Activated CD8-positive, alpha-beta T cell treated with anti-CD3 and anti-CD28 coated beads, Interleukin-2, amount 10 ng/mL, durations not matched to agents 7 days and 5 days (primary cell): ENCODE measurements around the gene ARCN1. TPM values are rescaled to one million over a fixed set of nuclear protein-coding genes. Genes with fewer than 3 reads are reported as not detected.

Experiments used
- ATAC-seq: fragments of 150-1000 bp; cut with Tn5 transposase; one replicate; pipeline ENCODE4 v1.10.0; 2021; ENCODE audit warnings: moderate library complexity
- CTCF ChIA-PET: fragments of 350-600 bp; sonication (Branson Sonifier 250); formaldehyde crosslinking; loops from one replicate; lab custom pipeline; 2021; ENCODE audit warnings: antibody characterized with exemption; lab: Charles Lee
- POLR2A ChIA-PET: fragments of 350-600 bp; sonication (Branson Sonifier 250); formaldehyde crosslinking; loops from one replicate; lab custom pipeline; 2021; ENCODE audit warnings: antibody characterized with exemption; lab: Charles Lee
- DNase-seq: peaks from one replicate; pipeline ENCODE4 v3.0.0-alpha.2; 2020
- H3K27ac Mint-ChIP-seq: one replicate; pipeline ENCODE4 v1.8.0; 2021; ENCODE audit warnings: mild to moderate bottlenecking, mixed read lengths
- H3K27me3 Mint-ChIP-seq: one replicate; pipeline ENCODE4 v1.8.0; 2021; ENCODE audit warnings: low read depth, mixed read lengths
- H3K36me3 Mint-ChIP-seq: one replicate; pipeline ENCODE4 v1.8.0; 2021; ENCODE audit warnings: low read depth, mixed read lengths
- H3K4me1 Mint-ChIP-seq: one replicate; pipeline ENCODE4 v1.8.0; 2021; ENCODE audit warnings: low read depth, mixed read lengths
- H3K4me3 Mint-ChIP-seq: one replicate; pipeline ENCODE4 v1.8.0; 2021; ENCODE audit warnings: mild to moderate bottlenecking, mixed read lengths
- H3K9me3 Mint-ChIP-seq: one replicate; pipeline ENCODE4 v1.8.0; 2022; ENCODE audit warnings: mixed read lengths; ENCODE audit not compliant: insufficient read depth
- total RNA-seq, 2 experiments: library from RNA; stranded (reverse); gene quantifications; one replicate each; pipeline ENCODE4 v1.2.3, GENCODE V29; 2021

ARCN1 gene
- total RNA-seq, 2 experiments from 2014 or later: 106 to 109 TPM

- Mint-ChIP-seq H3K27me3 (peaks cover 4% of the 10 kb centered on the region), H3K36me3 (no peaks in the 10 kb centered on the region), H3K27ac (no peak overlapping the region), H3K9me3 (no peaks in the 10 kb centered on the region), H3K4me1 (peaks cover 6% of the 10 kb centered on the region), H3K4me3 (no peak overlapping the region)
- DNase-seq: no peak
- ChIA-PET POLR2A (no interaction called here), CTCF (interaction anchor here (1.1 to 2.0 kb wide), 5 partner anchors 21 to 56 kb away, joined by 3 to 5 read pairs (median 4); no protein-coding TSS in a partner anchor)
- peak; percentile 58 for ATAC-seq
These were observed 62.4 kb downstream of the ARCN1 start for GRCh38 chr11:118634431-118635236.

DNA sequence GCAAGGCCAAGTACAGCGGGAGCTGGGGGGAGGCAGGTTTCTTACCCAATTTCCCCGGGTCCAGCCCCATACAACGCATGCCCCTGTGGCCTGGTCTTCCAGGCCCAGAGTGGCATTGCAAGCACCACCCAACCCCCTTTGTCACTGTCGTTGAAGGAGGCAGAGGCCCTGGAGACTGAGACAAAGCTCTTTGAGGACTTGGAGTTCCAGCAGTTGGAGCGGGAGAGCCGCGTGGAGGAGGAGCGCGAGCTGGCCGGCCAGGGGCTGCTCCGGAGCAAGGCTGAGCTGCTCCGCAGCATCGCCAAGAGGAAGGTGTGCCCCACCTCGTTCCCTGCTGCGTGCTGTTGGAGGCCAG, 63.0 kb downstream of the ARCN1 start:
- ATAC-seq: no peak
- Mint-ChIP-seq H3K4me3 (no peak overlapping the region), H3K9me3 (no peaks in the 10 kb centered on the region), H3K36me3 (no peaks in the 10 kb centered on the region), H3K27ac (no peak overlapping the region), H3K4me1 (peaks cover 6% of the 10 kb centered on the region), H3K27me3 (peaks cover 4% of the 10 kb centered on the region)
- DNase-seq: no peak
- ChIA-PET CTCF (interaction anchor here (1.0 to 2.1 kb wide), 4 partner anchors 23 to 463 kb away, joined by 3 to 9 read pairs (median 4); no protein-coding TSS in a partner anchor), POLR2A (no interaction called here)

DNA sequence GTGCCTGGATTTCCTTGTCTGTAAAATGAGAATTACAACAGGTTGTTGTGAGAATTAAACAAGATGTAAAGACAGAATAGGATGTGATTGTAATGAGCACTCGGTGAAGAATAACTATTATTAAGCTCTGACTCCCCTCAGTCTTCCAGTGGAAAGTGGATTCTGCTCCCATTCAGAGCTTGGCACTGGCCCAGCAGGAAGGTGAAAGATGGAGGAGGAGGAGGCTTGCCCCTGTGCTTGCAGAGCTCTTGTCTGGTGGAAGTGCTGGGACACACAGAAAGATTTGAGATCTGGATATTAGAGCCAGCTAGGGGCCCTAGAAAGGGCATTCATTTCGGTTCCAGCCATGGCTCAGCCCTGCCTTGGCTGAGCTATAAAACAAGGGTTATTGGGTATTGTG, 63.4 kb downstream of the ARCN1 start:
- Mint-ChIP-seq H3K4me3 (no peak overlapping the region), H3K9me3 (no peaks in the 10 kb centered on the region), H3K27me3 (peaks cover 4% of the 10 kb centered on the region), H3K27ac (no peak overlapping the region), H3K36me3 (no peaks in the 10 kb centered on the region), H3K4me1 (peaks cover 4% of the 10 kb centered on the region)
- ChIA-PET CTCF (interaction anchor here (1.0 to 2.7 kb wide), 5 partner anchors 16 to 464 kb away, joined by 3 to 12 read pairs (median 4); no protein-coding TSS in a partner anchor), POLR2A (no interaction called here)
- ATAC-seq (no peak), DNase-seq (no peak)

- Mint-ChIP-seq H3K27ac (no peak overlapping the region), H3K9me3 (no peaks in the 10 kb centered on the region), H3K4me3 (no peak overlapping the region), H3K27me3 (peaks cover 4% of the 10 kb centered on the region), H3K36me3 (no peaks in the 10 kb centered on the region), H3K4me1 (peaks cover 3% of the 10 kb centered on the region)
- ChIA-PET POLR2A (no interaction called here), CTCF (interaction anchor here (1.2 to 2.7 kb wide), 3 partner anchors 17 to 42 kb away, joined by 3 to 12 read pairs (median 9); no protein-coding TSS in a partner anchor)
- no peak for DNase-seq
- no peak for ATAC-seq
These were observed 64.5 kb downstream of the ARCN1 start for GRCh38 chr11:118636569-118637290.

GRCh38 chr11:118638726-118639125, 66.5 kb downstream of the ARCN1 start:
- H3K27ac Mint-ChIP-seq: no peak overlapping the region
- no peaks in the 10 kb centered on the region for H3K9me3 Mint-ChIP-seq
- ATAC-seq: no peak
- H3K36me3 Mint-ChIP-seq: no peaks in the 10 kb centered on the region
- no peak for DNase-seq
- H3K27me3 Mint-ChIP-seq: peaks cover 4% of the 10 kb centered on the region
- peaks cover 3% of the 10 kb centered on the region for H3K4me1 Mint-ChIP-seq
- POLR2A ChIA-PET: no interaction called here
- no peak overlapping the region for H3K4me3 Mint-ChIP-seq
- CTCF ChIA-PET: interaction anchor here (1.0 kb wide), 1 partner anchor 44 kb away, joined by 4 read pairs; no protein-coding TSS in a partner anchor

DNA sequence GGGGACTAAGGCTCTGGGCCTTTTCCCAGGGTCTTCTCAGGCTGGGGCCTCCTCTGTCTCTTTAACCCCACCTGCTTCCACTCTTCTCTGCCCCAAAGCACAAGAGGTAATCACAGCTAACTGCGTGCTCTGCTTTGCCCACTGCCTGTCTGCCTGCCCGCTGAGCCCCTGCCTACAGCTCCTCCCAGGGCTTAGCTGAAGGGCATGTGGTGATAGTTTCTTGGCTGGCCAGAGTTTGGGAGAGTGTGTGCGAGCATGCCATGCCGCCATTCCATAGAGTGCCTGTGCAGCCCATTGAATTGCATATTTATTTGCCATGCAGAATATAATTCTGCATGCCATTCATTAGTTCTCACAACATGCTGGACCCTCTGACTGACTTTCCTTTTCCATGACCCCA, 67.7 kb downstream of the ARCN1 start:
- no peaks in the 10 kb centered on the region for H3K36me3 Mint-ChIP-seq
- H3K4me3 Mint-ChIP-seq: no peak overlapping the region
- H3K9me3 Mint-ChIP-seq: no peaks in the 10 kb centered on the region
- no peak overlapping the region for H3K27ac Mint-ChIP-seq
- ChIA-PET POLR2A (no interaction called here), CTCF (interaction anchor here (2.0 kb wide), 1 partner anchor 19 kb away, joined by 6 read pairs; no protein-coding TSS in a partner anchor)
- ATAC-seq (no peak), DNase-seq (no peak)
- H3K27me3 Mint-ChIP-seq: peaks cover 4% of the 10 kb centered on the region
- H3K4me1 Mint-ChIP-seq: no peaks in the 10 kb centered on the region

DNA sequence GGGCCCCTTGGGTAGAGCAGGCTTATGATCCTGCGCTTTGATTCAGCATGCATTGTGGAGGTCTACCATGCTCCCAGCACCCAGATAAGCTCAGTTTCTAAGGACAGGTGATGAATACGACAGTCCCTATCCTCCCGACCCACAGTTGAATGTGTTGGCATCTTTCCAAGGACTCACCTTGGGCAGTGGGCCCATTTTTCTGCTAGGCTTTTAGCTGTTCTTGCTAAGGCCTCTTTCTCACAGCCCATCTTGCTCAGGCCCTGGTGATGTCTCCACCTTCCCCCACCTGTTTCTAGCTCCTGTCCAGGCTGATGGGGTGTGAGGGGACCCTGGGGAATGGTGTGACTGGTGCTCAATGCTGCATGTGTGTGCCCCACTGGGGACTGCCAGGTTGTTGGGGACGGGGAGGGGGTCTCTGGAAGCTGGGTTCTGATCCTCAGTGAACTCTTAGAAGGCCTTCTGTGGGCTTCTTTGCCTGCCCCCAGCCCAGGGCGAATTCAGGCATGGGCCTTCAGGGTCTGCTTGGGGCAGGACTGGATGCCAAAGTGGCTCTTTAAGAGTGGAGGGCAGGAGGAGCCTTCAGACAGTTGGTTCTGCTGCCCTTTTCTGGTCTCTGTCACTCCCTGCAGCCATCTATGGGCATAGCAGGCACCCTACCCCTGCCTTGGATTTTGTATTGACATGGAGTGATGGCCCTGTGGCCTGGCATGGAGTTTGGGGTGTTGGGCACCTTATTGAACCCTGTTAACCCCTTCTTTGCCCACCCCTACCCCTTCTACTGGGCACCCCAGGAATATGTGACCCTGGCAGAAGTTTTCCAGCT, 68.3 kb downstream of the ARCN1 start:
- no peak overlapping the region for H3K4me3 Mint-ChIP-seq
- ChIA-PET POLR2A (interaction anchor here (0.6 kb wide), 1 partner anchor 105 kb away, joined by 3 read pairs; no protein-coding TSS in a partner anchor), CTCF (interaction anchor here (2.0 kb wide), 1 partner anchor 19 kb away, joined by 6 read pairs; no protein-coding TSS in a partner anchor)
- DNase-seq: no peak
- H3K9me3 Mint-ChIP-seq: no peaks in the 10 kb centered on the region
- ATAC-seq: no peak
- no peaks in the 10 kb centered on the region for H3K4me1 Mint-ChIP-seq
- H3K36me3 Mint-ChIP-seq: no peaks in the 10 kb centered on the region
- no peak overlapping the region for H3K27ac Mint-ChIP-seq
- H3K27me3 Mint-ChIP-seq: peaks cover 4% of the 10 kb centered on the region

GRCh38 chr11:118641397-118642019, 69.3 kb downstream of the ARCN1 start:
- DNase-seq: no peak
- CTCF ChIA-PET: no interaction called here
- Mint-ChIP-seq H3K4me3 (no peak overlapping the region), H3K4me1 (no peaks in the 10 kb centered on the region), H3K9me3 (no peaks in the 10 kb centered on the region), H3K27ac (no peak overlapping the region), H3K27me3 (no peaks in the 10 kb centered on the region), H3K36me3 (no peaks in the 10 kb centered on the region)
- POLR2A ChIA-PET: no interaction called here
- ATAC-seq: no peak

DNA sequence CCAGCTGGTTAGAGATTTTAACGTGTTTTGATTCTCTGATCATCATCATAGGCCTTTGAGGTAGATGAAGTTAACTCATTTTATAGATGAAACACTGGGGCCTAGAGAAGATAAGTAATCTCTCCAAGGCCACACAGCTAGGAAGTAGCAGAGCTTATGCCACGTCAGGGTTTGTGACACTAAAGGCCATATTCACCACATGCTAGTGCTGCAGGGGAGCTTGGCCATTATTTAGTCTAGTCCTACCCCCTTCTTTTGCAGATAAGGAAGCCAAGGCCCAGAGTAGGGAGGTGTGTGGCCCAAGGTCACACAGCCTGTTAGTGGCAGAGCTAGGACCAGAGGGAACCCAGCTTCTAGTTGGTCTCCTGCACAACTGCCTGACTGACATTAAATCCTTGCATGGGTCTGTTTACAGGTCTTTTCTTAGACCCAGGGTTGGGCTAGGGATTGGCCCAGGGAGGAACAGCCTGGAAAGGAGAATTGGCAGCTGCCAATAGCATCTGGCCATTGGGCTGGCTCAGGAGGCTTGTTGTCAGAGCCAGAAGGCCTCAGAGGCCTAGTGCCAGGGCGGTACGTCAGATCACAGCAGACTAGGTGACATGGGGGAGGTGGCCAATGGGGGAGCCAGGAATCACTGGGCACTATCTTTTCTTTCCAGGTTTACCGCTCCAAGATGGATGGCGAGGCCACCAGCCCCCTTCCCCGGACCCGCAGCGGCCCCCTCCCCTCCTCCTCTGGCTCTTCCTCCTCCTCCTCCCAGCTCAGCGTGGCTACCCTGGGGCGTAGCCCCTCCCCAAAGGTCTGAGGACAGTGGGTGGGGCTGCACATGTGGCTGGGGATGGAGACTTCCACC, 71.2 kb downstream of the ARCN1 start:
- H3K4me1 Mint-ChIP-seq: no peaks in the 10 kb centered on the region
- POLR2A ChIA-PET: interaction anchor here (0.6 kb wide), 1 partner anchor 13 kb away, joined by 3 read pairs; no protein-coding TSS in a partner anchor
- no peaks in the 10 kb centered on the region for H3K27me3 Mint-ChIP-seq
- H3K27ac Mint-ChIP-seq: no peak overlapping the region
- CTCF ChIA-PET: interaction anchor here (0.9 to 1.4 kb wide), 4 partner anchors 15 to 49 kb away, joined by 3 to 6 read pairs (median 4); no protein-coding TSS in a partner anchor
- H3K4me3 Mint-ChIP-seq: no peak overlapping the region
- DNase-seq: no peak
- no peaks in the 10 kb centered on the region for H3K9me3 Mint-ChIP-seq
- no peaks in the 10 kb centered on the region for H3K36me3 Mint-ChIP-seq
- no peak for ATAC-seq

- Mint-ChIP-seq H3K4me1 (no peaks in the 10 kb centered on the region), H3K36me3 (no peaks in the 10 kb centered on the region), H3K27me3 (no peaks in the 10 kb centered on the region), H3K27ac (no peak overlapping the region), H3K4me3 (no peak overlapping the region), H3K9me3 (no peaks in the 10 kb centered on the region)
- DNase-seq (no peak), ATAC-seq (no peak)
- CTCF ChIA-PET: no interaction called here
- POLR2A ChIA-PET: interaction anchor here (0.6 kb wide), 1 partner anchor 13 kb away, joined by 3 read pairs; no protein-coding TSS in a partner anchor
These were observed 71.8 kb downstream of the ARCN1 start for GRCh38 chr11:118643995-118644345.
